Sigmoid colon (tissue), 3 donors: ENCODE results near the gene TSHB.

Experiments used
- POLR2A ChIP-seq, 2 donors: fragments of 450-650 bp; IDR thresholded peaks; one replicate each; pipeline ENCODE4 v1.6.1; 2016; ENCODE audit warnings: antibody characterized with exemption in 2 of 2, mild to moderate bottlenecking in 2 of 2, moderate library complexity in 2 of 2
- TF ChIP-seq, protein P1 (sequence below), 4 experiments: fragments of 450-650 bp in 3 of 4; fragments of 200-600 bp in 1 of 4; IDR thresholded peaks; one replicate each; pipeline ENCODE4 v1.5.1; 2016 to 2019; ENCODE audit warnings: antibody characterized with exemption in 4 of 4, mild to moderate bottlenecking in 3 of 4, moderate library complexity in 2 of 4

DNA sequence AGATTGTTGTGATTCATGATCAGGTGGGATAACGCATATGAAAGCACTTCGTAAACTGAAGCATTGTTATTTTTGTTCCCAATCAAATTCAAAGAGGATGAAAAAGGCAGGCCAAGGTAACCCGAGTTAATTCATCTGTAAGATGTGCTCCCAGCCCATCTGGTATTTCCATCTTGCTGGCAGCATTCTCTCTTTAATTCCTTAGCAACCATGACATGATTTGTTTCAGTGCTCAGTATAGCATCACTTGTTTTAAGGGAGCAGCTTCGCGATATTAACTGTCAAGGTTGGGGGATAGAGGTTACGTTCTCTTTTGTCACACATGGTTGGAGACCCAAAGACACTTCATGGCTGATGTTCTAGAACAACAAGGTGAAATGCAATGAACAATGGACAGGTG lies 53.3 kb downstream of the TSHB start:
- TF ChIP-seq, protein P1, sequence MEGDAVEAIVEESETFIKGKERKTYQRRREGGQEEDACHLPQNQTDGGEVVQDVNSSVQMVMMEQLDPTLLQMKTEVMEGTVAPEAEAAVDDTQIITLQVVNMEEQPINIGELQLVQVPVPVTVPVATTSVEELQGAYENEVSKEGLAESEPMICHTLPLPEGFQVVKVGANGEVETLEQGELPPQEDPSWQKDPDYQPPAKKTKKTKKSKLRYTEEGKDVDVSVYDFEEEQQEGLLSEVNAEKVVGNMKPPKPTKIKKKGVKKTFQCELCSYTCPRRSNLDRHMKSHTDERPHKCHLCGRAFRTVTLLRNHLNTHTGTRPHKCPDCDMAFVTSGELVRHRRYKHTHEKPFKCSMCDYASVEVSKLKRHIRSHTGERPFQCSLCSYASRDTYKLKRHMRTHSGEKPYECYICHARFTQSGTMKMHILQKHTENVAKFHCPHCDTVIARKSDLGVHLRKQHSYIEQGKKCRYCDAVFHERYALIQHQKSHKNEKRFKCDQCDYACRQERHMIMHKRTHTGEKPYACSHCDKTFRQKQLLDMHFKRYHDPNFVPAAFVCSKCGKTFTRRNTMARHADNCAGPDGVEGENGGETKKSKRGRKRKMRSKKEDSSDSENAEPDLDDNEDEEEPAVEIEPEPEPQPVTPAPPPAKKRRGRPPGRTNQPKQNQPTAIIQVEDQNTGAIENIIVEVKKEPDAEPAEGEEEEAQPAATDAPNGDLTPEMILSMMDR (IDR thresholded peaks at IDR 0.05), result no peak
- no peak for TF ChIP-seq POLR2A (IDR thresholded peaks at IDR 0.05)
